T47D (cell line): ENCODE data around the gene SH3PXD2A.

ENCODE experiments used
- DNase-seq, 2 experiments: peaks; one replicate each; pipeline versions ENCODE4 v3.0.0 to v3.0.0-alpha.2; 2011 to 2012; ENCODE audit warnings: low read depth in 1 of 2, low spot score in 1 of 2
- JUND ChIP-seq: IDR thresholded peaks from 2 replicates; pipeline ENCODE4 v1.6.1; 2012; ENCODE audit warnings: low read depth
- in situ Hi-C: cut with HindIII; loops from 2 replicates; pipeline ENCODE4 v1.10.0; 2016; ENCODE audit warnings: low sequenced_read_pairs, low pct_unique_long_range_greater_than_20kb

The SH3PXD2A gene

GRCh38 chr10:103870516-103870915, 15.1 kb upstream of the SH3PXD2A start:
- no peak for TF ChIP-seq JUND
- in situ Hi-C loops = no loop called here
- no peak for DNase-seq

GRCh38 chr10:103869336-103869735, 14.0 kb upstream of the SH3PXD2A start:
- DNase-seq = no peak
- TF ChIP-seq JUND = no peak
- in situ Hi-C loops = no loop called here

- in situ Hi-C loops = no loop called here
- TF ChIP-seq JUND = no peak
- no peak for DNase-seq
Observed at GRCh38 chr10:103868200-103868599, 12.8 kb upstream of the SH3PXD2A start.

- in situ Hi-C loops = no loop called here
- TF ChIP-seq JUND = no peak
- no peak for DNase-seq
Observed at GRCh38 chr10:103861505-103861904, 6.1 kb upstream of the SH3PXD2A start.

GRCh38 chr10:103859161-103860086, 4.0 kb upstream of the SH3PXD2A start:
- no peak for TF ChIP-seq JUND
- in situ Hi-C loops = no loop called here
- DNase-seq = peak; percentile 55 to 73

- in situ Hi-C loops = no loop called here
- DNase-seq = no peak
- no peak for TF ChIP-seq JUND
Observed at GRCh38 chr10:103858360-103858759, 3.0 kb upstream of the SH3PXD2A start.

GRCh38 chr10:103856797-103857170, 1.4 kb upstream of the SH3PXD2A start:
- no peak for DNase-seq
- TF ChIP-seq JUND = no peak
- in situ Hi-C loops = no loop called here

- DNase-seq = no peak
- in situ Hi-C loops = no loop called here
- TF ChIP-seq JUND = no peak
Observed at GRCh38 chr10:103855852-103856796, 748 bp upstream of the SH3PXD2A start.

GRCh38 chr10:103854686-103855391, 537 bp downstream of the SH3PXD2A start:
- TF ChIP-seq JUND = no peak
- in situ Hi-C loops = no loop called here
- no peak for DNase-seq

GRCh38 chr10:103854265-103854685, 1.1 kb downstream of the SH3PXD2A start:
- TF ChIP-seq JUND = no peak
- no peak for DNase-seq
- in situ Hi-C loops = no loop called here

- TF ChIP-seq JUND = no peak
- DNase-seq = no peak
- in situ Hi-C loops = no loop called here
Observed at GRCh38 chr10:103853428-103854264, 1.7 kb downstream of the SH3PXD2A start.
